Right hindlimb (tissue), 1 donor: ENCODE data around the gene COL12A1.

Experiments used
- DNase-seq: peaks from one replicate; pipeline ENCODE4 v3.0.0-alpha.2; 2018

The COL12A1 gene

GRCh38 chr6:75094614-75095200 lies 111.1 kb downstream of the COL12A1 start:
- DNase-seq = peak; percentile 58

GRCh38 chr6:75091467-75092190 lies 114.2 kb downstream of the COL12A1 start:
- DNase-seq = no peak

DNA sequence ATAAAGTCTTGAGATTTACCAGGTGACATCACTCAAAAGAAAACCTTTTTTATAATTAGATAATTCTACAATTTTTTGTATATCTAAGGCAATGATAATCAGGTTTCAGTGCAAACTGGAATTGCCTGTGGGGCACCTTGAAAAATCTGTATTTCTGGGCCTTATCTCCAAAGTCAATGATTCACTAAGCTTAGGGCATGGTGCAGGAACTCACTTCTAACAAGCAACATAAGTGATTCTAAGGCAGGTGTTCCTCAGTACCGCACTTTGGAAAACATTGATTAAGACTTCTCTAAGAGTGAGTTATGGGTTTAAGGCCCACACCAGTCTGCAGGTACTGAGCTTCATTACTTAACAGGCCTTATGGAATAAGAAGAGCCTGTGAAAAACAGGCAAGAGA lies 115.3 kb downstream of the COL12A1 start:
- no peak for DNase-seq

- DNase-seq = no peak
Observed at GRCh38 chr6:75089921-75090320, 115.9 kb downstream of the COL12A1 start.

DNA sequence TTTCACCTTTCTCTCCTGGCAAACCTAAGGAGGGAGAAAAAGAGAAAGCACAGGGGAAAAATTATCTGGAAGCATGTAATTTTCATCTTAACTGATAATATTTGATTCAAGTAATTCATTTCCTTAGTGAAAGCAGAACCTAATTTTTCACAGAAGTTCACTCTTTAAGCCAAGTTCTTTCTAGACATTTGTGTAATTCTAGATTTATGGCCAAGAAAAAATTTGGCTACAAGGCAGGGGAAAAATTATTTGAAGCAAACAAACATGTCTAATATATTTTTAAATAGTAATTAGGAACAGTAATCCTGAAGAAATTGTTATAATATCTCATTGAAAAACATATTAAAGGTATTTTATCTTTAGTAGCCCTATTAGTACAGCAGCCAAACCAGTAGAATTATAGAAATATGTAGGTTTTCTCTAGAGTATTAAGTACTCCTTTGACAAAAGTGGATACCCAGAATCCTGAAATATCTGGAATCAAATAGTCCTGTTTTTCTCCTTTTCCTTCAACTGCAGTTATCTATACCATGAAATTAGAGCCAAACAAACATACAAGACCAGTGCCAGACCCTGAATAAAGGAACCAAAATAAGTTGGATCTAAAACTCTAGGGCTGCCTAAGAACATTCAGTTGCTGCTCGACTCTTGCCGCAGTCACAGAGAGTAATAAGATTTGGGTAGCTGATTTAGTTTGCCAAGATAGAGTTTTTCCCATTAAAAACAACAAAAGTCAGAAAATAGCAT lies 116.5 kb downstream of the COL12A1 start:
- DNase-seq = no peak

DNA sequence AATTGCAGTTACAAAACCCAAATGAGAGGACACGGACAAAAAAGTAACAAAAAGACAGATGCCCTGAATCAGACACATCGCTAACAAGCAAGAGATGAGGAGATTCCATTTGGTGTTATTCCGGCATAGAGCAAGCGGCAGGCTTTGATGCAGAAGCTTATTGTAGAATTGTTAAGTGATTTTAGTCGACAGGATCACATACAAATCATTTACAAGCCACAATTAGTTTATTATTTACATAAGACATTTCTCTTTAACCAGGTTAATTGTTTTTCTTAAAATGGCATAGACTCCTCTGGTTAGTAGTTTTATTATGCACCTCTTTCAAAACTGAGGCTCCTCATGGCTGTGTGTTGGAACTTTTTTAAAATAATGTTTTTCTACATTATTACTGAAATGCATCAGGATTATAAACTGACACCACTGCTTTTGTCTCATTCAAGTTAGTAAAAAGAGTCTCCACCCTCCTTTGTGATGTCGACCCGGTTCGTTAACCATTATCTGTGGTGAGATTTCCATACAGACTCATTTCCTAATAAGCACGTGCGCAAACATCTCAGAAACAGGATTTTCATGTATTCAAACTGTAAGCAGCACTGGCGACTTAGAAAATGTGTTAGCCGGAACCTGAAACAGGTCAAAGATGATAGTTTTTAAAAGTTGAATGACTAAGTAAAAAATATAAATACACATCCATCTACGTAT lies 119.8 kb downstream of the COL12A1 start:
- DNase-seq = no peak

DNA sequence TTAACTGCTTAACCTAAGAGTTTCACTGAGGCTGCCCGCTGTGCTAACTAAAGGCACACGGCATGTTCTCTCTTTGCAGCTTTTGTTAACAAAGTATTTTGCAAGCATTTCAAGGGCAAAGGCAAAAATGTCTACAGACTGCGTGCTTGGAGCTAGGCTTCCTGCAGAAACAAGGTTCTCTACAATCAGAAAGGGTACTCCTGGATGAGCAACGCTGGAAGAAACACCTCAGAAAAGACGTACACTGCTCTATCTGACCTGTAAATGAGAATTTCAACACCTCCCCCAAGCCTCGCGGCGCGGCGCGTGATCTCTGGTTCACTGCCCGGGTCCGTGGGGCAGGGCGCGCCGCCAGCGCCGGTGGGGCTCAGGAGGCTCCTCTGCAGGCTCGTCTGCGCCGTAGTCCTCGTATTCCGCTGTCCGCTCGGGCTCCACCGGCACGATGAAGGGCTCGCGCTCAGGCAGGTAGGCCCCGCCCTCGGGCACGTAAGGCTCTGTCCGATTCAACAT lies 120.9 kb downstream of the COL12A1 start:
- DNase-seq = peak; percentile 39

GRCh38 chr6:75084018-75084417 lies 121.8 kb downstream of the COL12A1 start:
- DNase-seq = no peak

DNA sequence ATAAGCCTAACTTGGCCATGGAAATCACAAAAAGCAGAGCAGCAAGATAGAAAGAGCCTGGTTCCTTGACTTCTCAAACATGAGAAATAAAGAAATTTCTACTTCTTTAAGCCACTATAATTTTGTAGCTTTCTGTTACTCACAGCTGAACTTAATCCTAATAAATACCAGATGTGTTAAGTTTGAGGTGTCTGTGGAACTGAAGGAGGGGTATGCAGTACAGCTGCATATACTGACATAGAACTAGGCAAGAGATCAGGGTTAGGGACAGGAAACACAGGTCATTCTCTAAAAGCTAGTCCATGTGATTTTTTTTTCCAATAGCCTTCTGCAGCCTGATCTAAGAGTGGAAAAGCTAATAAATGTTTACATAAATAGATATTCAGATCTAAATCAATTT lies 123.9 kb downstream of the COL12A1 start:
- DNase-seq = no peak

GRCh38 chr6:75081047-75081446 lies 124.8 kb downstream of the COL12A1 start:
- DNase-seq = no peak

- DNase-seq = no peak
Observed at GRCh38 chr6:75079589-75079988, 126.3 kb downstream of the COL12A1 start.

- DNase-seq = no peak
Observed at GRCh38 chr6:75077701-75078100, 128.2 kb downstream of the COL12A1 start.

GRCh38 chr6:75076009-75076408 lies 129.8 kb downstream of the COL12A1 start:
- DNase-seq = no peak

- no peak for DNase-seq
Observed at GRCh38 chr6:75070244-75070643, 135.6 kb downstream of the COL12A1 start.

GRCh38 chr6:75065523-75065922 lies 140.3 kb downstream of the COL12A1 start:
- no peak for DNase-seq

DNA sequence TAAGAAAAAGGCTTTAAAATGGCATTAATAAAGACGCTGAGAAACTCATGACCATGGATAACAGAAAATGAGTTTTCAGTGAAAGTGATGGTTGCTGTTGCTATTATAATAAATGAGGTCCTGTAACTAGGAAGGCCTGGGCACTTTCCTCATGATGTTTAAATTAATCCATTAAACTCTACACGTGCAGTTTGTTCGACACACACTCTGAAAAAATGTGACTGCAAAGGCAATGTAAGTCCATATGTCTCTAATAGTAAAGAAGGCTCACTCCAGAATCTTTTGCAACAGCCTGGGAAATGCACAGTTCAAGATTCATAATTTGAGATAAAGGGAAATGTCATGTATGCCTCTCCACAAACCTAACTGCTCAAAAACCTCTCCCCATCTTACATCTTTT lies 153.4 kb downstream of the COL12A1 start:
- DNase-seq = no peak

DNA sequence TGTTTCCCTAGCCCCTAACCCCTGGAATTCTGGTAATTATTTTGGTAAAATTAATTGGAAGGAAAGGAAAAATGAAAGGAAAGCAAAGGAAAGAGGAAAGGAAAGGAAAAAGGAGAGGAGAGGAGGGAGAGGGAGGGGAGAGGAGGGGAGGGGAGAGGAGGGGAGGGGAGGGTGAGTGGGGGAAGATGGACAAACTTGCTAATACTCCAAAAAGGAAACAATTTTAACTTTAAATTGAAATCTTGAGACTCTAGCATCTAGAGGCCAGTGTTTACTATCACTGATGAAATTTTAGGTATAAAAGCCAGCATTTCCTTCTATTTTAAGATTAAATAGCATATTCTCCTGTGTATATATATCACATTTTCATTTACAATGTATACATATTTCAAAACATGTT lies 156.5 kb downstream of the COL12A1 start:
- no peak for DNase-seq

- no peak for DNase-seq
Observed at GRCh38 chr6:75044846-75045245, 161.0 kb downstream of the COL12A1 start.

DNA sequence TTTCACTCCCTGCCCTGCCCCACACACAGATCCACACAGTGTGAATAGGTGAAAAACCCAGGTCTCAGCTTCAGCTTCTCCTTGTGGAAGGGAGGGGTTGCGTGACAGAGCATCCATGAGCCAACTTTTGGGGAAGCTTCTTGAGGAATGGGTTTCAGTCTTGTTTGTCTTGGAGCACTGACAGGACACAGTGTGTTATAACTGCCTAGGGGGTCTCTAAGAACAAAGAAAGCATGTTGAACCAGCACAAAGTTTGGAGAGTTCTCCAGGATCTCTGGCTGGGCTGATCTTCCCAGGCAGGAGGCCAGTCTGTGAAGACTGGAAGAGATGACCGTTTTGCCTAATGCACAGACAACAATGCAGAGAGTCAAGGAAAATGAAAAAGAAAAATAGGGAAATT lies 164.5 kb downstream of the COL12A1 start:
- no peak for DNase-seq
